Ascending aorta (tissue), 2 donors: ENCODE data around the gene PRXL2B. TPM values are rescaled to one million over a fixed set of nuclear protein-coding genes. Genes with fewer than 3 reads are reported as not detected.
A peak's percentile ranks its signal among the peaks of the same experiment; 100 is the strongest.

Source experiments
- DNase-seq, 2 donors: peaks; one replicate each; pipeline ENCODE4 v3.0.0-alpha.2; 2019; ENCODE audit warnings: low spot score in 2 of 2
- H3K27ac ChIP-seq, 2 donors: fragments of 200-600 bp; sonication (generic); one replicate each; pipeline ENCODE4 v1.5.1; 2016 to 2017; ENCODE audit warnings: mild to moderate bottlenecking in 1 of 2
- H3K27me3 ChIP-seq: fragments of 200-600 bp; sonication (generic); one replicate; pipeline ENCODE4 v1.5.1; 2017
- H3K36me3 ChIP-seq, 2 donors: fragments of 200-600 bp; sonication (generic); one replicate each; pipeline ENCODE4 v1.5.1; 2016
- H3K4me1 ChIP-seq, 2 donors: fragments of 200-600 bp; sonication (generic); one replicate each; pipeline ENCODE4 v1.5.1; 2016 to 2017; ENCODE audit warnings: mild to moderate bottlenecking in 1 of 2
- H3K4me3 ChIP-seq, 2 donors: fragments of 200-600 bp; sonication (generic); one replicate each; pipeline ENCODE4 v1.5.1; 2016 to 2017; ENCODE audit warnings: mild to moderate bottlenecking in 1 of 2
- H3K9me3 ChIP-seq, 2 donors: fragments of 200-600 bp; sonication (generic); one replicate each; pipeline ENCODE4 v1.5.1; 2016
- CTCF ChIP-seq, 3 experiments: fragments of 200-600 bp in 2 of 3; fragments of 450-650 bp in 1 of 3; sonication (generic) in 2 of 3; IDR thresholded peaks; one replicate each; pipeline ENCODE4 v1.5.1; 2016 to 2019; ENCODE audit warnings: antibody characterized with exemption in 3 of 3, mild to moderate bottlenecking in 1 of 3, moderate library complexity in 1 of 3
- intact Hi-C: fragments of 100-400 bp; cut with DNase I; formaldehyde crosslinking; loops from one replicate; pipeline ENCODE4 v1.15.1; 2023
- total RNA-seq: library from RNA; depleted of rRNA; stranded (reverse); fragments of >200 nt; gene quantifications from one replicate; pipeline ENCODE4 v1.1.0, GENCODE V29; 2016

Gene PRXL2B
- total RNA-seq, 1 donor from 2014 or later, result 20.1 TPM

DNA sequence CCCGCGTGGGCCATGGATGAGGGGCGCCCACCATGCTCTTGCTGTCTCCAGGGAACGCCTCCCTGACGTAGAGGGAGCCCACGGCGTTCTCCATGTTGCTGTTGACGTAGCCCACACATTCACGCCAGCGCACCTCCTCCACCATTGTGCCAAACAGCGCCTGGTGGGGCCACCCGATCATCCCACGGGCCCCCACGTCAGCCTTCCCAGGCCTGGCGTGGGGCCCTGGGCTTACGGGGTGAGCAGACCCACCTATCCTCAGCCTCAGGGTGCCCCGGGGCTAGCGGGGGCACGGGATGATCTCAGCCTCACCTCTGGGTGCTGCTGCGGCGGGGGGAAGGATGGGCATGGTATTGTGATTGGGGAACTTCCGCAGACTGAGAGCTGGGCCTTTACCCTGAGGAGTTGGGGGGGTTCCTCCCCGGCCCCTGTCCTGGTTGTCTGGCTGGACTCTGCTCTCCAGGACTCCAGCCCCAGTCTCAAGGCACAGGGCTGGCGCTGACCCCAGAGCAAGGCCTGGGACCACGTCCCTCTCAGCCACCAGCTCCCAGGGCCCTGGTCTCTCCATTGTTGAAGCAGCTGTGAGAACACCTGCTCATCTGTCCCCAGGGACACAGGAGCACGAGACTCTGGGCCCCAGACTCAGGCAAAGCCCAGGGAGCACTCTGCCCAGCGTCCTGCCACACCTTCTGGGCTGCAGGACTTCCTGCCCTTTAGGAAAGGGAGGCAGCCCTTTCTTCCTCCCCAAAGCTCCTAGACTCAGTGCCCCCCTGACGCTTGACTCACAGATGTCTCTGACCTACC is 10.2 kb downstream of the PRXL2B start:
- TF ChIP-seq CTCF (IDR thresholded peaks at IDR 0.05), result no peak
- peak in 1 of 2 donors; percentile 43 for DNase-seq
- Histone ChIP-seq H3K36me3 (no peaks in the 10 kb centered on the region), H3K27me3 (no peaks in the 10 kb centered on the region), H3K4me3 (no peak overlapping the region), H3K9me3 (peaks cover 0 to 12% of the 10 kb centered on the region in 2 donors), H3K27ac (no peak overlapping the region), H3K4me1 (no peaks in the 10 kb centered on the region)
- intact Hi-C loops, result no loop called here

- Histone ChIP-seq H3K27me3 (no peaks in the 10 kb centered on the region), H3K9me3 (peaks cover 0 to 12% of the 10 kb centered on the region in 2 donors), H3K36me3 (no peaks in the 10 kb centered on the region), H3K27ac (no peak overlapping the region), H3K4me3 (no peak overlapping the region), H3K4me1 (no peaks in the 10 kb centered on the region)
- intact Hi-C loops, result no loop called here
- TF ChIP-seq CTCF (IDR thresholded peaks at IDR 0.05), result no peak
- peak in 1 of 2 donors; percentile 58 for DNase-seq
These were observed 11.1 kb downstream of the PRXL2B start for GRCh38 chr1:2597441-2598328.

- H3K9me3 ChIP-seq, result peaks cover 0 to 12% of the 10 kb centered on the region in 2 donors
- peak in 1 of 2 donors; percentile 19 for DNase-seq
- H3K36me3 ChIP-seq, result no peaks in the 10 kb centered on the region
- H3K4me3 ChIP-seq, result no peak overlapping the region
- intact Hi-C loops, result no loop called here
- no peaks in the 10 kb centered on the region for H3K4me1 ChIP-seq
- no peak for TF ChIP-seq CTCF (IDR thresholded peaks at IDR 0.05)
- H3K27me3 ChIP-seq, result no peaks in the 10 kb centered on the region
- H3K27ac ChIP-seq, result no peak overlapping the region
These were observed 11.9 kb downstream of the PRXL2B start for GRCh38 chr1:2598329-2598931.

- Histone ChIP-seq H3K4me3 (no peak overlapping the region), H3K36me3 (no peaks in the 10 kb centered on the region), H3K27ac (no peak overlapping the region), H3K4me1 (no peaks in the 10 kb centered on the region), H3K9me3 (peaks cover 0 to 12% of the 10 kb centered on the region in 2 donors), H3K27me3 (no peaks in the 10 kb centered on the region)
- DNase-seq, result peak in 1 of 2 donors; percentile 37
- intact Hi-C loops, result no loop called here
- no peak for TF ChIP-seq CTCF (IDR thresholded peaks at IDR 0.05)
These were observed 15.2 kb downstream of the PRXL2B start for GRCh38 chr1:2601721-2602303.

GRCh38 chr1:2602311-2602835 is 15.8 kb downstream of the PRXL2B start:
- H3K36me3 ChIP-seq, result no peaks in the 10 kb centered on the region
- no peak for TF ChIP-seq CTCF (IDR thresholded peaks at IDR 0.05)
- H3K27me3 ChIP-seq, result no peaks in the 10 kb centered on the region
- H3K4me3 ChIP-seq, result no peak overlapping the region
- peak in 1 of 2 donors; percentile 40 for DNase-seq
- H3K9me3 ChIP-seq, result peaks cover 0 to 12% of the 10 kb centered on the region in 2 donors
- intact Hi-C loops, result no loop called here
- no peak overlapping the region for H3K27ac ChIP-seq
- H3K4me1 ChIP-seq, result no peaks in the 10 kb centered on the region
